SKM-1 (cell line): ENCODE measurements around the gene CACNB2.
"Not testable (repeated sequence)": the region's sequence is repeated elsewhere in the genome, so short reads cannot be mapped to it uniquely, and the experiment has no call there.

Experiments used
- DNase-seq: peaks from one replicate; lab custom pipeline; 2025; ENCODE audit not compliant: unreplicated experiment; lab: John Stamatoyannopoulos, UW

Gene CACNB2

DNA sequence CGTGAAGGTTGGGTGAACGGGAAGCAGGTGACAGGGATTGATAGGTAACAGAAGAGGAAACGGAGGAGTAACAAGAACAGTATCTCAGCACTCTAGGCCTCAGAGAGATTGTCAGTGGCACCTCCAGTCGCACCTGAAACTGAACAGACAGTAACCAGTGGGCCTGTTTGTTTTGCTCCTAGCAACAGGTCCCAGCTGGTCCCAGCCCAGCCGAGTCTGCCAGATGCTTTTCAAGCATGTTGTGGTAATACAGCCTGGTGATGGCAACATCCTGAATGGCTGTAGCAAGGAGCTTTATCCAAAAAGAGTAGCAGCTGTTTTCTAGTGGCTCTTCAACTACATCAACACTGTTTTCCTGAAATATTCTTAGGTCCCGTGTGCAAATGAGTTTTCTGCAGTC lies 4.7 kb downstream of the CACNB2 start:
- no peak for DNase-seq

DNA sequence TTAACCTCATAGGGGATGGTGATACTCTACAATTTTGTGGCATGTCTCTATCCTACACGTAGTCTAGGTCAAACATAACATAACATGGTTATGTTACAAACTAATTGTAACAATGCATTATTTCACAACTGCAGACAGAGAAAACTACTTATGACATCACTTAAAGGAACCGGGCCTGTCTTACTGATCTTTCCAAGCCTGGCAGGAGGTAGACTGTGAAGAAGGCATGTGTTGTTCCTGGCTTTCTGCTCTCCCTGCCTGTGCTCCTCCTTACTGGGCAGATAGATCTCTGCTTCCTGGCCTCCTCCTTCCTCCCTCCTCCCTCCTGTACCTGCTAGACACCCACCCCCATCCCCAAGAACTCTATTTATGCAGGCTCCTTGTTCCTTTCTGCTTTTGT lies 5.4 kb downstream of the CACNB2 start:
- no peak for DNase-seq

DNA sequence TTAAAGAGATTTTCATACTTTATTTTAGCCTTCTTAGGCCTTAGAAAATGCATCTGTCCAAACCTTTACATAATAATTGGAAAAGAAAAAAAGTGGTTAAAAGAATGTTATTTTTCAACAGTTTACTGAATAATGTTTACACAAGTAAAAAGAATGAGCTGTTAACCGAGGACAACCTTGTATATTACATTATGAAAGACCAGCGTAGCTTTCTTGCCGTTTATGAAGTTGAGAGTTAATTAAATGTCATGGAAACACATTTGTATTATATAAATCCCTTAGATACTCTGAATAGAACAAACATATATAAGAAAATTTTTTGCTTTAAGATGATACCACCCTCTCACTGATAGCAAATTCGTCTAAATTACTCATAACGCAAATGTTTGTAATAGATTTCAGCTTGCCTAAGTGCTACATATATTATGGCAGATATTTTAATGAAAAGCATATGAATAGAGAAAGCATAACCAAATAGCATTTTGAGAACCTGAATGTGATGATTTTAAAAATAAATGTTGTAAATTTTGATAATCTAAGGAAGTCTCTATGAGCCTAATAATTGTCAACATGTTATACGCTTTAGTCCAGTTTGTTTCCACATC lies 9.1 kb downstream of the CACNB2 start:
- no peak for DNase-seq

DNA sequence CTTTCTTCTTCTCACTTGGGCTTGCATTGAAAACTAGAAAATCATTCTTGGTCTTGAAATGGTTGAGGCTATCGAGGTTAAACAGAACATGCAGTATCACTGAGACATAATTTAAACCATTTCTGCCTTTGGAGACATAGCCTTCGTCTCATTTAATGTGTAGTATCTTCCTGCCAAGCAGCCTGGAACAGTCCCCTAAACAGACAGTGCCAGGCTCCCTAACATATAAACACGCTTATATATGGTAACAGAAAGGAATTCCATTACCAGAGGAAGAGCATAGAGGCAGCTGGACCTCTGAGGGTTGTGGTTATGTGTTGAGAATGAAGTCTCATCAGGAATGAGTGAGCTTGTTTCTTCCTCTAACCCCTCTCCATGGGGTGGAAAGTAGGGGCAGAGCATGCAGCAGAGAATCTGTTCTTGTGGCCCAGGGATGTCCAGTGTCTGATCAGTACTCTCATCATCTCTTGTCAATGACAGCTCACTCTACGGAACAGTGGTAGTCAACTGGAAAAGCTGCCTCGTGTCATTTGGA lies 11.2 kb downstream of the CACNB2 start:
- DNase-seq: no peak

DNA sequence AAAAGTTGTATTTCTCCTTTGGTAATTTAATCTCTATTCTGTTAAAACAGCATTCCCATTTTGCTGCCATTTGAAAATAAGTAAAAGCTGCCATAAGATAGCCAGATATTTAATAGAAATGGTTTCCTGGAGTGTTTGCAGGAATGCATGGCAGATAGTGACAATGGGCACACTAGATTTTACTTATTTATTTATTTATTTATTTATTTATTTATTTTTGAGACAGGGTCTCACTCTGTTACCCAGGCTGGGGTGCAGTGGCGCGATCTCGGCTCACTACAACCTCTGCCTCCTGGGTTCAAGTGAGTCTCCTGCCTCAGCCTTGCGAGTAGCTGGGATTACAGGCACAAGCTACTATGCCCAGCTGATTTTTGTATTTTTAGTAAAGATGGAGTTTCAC lies 13.2 kb downstream of the CACNB2 start:
- DNase-seq: not testable (repeated sequence)

DNA sequence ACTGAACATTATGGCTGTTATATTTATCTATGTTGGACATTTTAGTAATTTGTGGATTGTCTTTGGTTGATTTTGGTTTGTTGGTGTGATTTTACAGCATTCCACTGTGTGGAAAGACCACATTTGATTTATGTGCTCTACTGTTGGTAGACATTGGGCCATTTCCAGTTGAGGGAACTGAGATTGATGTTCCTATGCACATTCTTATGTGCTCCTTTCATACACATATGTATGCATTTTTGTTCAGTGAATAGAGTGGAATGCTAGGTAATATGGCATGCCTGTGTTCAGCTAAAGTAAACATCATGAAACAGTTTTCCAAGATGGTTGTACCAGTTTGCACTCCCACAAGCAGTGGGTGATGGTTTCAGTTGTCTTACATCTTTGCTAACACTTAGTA lies 15.1 kb downstream of the CACNB2 start:
- DNase-seq: no peak

DNA sequence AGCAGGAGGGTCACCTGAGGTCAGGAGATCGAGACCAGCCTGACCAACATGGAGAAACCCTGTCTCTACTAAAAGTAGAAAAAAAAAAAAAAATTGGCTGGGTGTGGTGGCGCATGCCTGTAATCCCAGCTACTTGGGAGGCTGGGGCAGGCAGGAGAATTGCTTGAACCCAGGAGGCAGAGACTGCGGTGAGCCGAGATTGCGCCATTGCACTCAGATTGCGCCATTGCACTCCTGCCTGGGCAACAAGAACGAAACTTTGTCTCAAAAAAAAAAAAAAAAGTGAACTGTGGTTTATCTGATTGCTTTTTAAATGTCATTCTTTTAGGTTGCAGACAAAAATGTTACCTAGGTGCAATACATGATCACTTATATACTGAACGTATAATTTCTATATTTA lies 16.6 kb downstream of the CACNB2 start:
- not testable (repeated sequence) for DNase-seq

DNA sequence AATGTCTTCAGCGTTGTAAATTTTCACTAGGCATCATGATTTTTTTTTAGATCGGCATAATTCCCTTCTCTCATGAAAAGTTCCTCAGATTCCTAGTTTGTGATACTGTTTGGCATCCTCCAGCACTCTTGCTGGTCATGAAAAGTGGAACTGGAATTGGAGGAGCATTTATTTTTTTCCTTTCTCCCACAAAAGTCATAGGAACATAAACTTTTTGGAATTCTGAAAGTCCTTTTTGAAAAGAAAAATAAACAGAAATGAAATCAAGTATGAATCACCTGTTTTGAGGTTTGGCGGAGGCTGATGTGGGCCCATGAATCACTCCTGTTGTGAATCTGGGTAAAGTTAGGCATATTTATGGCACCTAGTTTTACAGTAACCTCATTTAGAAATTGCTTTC lies 17.7 kb downstream of the CACNB2 start:
- DNase-seq: no peak

DNA sequence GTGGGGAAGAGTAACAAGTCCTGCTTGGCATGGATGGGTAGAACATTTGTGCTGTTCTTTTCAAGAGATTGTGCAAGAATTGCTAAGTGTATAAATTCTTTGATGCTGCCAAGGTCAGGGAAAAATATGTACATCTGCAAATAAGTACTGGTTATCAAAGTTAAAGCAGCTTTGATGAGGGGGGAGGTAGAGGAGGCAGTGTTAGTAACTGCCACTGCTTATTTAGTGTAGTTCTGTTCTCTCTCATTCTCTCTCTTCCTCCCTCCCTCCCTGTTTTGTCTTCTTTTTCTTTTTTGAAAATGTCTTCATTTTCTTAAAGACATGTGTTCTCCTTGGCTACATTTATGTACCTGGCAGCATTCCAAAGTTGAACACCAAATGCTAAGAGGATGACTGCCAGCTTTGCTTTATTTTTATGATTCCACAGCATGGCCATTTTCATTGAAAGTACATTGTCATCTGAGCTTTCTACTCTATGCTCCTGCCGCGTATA lies 18.6 kb downstream of the CACNB2 start:
- no peak for DNase-seq

DNA sequence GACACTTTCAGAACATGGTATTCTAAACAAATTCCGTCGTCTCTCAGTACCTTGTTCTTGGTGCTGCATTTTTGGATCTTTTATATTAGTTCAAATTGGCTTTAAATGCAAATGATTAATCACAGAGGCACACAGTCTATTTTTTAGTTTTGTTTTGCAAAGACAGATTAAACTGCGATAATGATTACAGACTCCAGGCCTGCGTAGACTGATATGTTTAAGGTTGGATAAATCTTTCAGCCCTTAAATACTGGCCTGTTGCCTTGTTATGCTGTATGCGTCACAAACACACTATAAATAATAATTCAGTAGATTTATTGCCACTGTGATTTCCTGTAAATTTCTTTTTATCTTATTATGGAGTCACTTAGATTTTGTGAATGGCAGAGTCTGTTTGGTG lies 19.3 kb downstream of the CACNB2 start:
- DNase-seq: no peak

DNA sequence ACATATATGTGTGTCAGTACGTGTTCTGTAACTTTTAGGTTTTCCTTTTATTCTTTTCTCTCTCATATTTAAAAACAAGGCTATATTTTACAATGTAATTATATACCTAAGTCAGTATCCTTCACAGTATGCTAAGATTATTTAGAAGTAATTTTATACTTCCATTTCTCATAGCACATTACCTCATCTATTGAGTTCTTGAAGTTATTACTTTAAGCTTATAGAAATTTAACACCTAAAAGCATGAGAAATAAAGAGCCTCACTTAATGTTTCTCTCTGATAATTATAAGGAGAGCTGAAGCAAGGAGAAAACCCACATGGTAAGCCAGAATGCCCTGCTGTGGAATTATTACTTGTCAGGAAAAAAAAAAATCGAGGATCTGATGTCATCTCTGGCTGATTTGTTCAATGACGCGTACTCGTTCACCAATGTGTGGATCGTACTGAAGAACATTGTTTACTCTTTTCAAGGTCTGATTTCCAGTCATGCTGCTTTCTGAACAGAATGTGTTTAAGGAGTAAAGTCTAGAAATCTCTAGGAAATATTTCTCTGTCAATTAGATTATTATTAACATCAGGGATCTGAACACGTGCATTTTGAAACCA lies 21.9 kb downstream of the CACNB2 start:
- no peak for DNase-seq

DNA sequence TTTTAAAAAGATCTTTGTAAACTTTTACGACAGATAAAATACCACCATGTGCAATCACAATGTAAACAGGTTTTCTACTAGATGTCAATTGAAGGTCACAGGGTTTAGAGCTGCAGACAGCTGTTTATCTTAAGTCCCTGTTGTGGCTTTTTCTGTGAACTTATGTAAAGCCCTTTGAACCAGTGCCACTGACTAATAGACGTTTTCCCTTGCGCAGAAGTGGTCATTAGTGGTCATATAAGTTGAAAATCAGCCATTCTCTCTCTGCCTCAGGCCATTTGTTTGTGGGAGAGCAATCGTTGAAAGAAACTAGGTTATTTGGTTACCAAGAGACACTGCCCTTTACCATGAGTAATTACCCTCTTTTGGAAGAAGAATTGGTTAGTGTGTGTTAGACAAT lies 23.9 kb downstream of the CACNB2 start:
- no peak for DNase-seq

DNA sequence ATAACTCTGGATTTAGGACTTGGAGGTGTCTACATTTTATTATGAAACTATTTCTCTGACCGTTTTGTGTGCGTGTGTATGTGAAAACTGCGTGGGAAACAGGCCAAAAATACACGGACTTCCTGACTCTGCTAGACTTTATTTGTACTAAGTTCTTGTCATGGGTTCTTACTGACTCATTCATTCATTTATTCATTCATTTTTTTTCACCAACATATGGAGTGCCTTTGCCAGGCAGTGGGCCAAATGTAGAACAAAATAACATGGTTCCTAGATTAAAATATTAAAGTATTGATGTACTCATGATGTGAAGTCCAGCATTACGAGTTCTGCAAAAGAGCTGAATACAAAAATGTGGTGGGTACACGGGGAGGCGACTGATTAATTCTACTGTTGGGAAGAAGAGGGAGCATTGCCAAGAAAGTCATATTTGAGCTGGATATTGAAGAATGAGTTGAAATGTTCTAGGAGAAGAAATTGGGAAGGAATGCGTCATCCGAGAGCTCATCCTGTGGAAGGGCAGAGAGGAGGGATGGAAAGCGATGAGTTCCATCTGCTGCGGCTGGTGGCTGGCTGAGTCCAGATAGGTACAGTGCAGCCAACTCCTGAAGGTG lies 24.6 kb downstream of the CACNB2 start:
- DNase-seq: no peak

DNA sequence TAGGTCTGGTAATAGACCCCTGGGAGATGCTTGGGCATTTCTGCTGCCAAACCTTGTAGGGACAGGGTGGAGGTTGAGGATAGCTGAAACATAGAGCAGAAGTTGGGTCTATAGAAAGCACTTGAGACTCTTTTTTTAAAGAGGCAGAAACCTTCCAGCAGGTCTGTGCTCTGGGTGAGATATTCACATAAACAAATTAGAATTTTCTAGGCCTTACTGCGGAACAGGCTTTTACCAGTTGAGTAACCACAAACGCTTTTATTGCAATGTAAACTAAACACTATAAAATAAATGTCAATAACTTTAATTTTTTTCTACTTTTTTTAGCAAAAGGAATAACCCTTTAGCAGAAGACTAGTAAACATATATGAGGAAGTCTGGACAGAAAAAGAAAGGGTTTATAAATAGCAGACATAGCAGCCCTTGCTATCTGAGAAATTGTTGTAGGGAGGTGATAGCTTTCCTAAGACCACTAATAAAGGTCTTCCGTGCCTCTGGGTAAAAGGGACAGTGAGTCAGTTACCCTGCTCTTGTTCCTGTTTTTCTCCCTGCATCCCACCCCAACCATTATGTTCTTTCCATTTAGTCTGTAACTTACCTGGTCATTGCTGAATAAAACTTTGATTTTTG lies 38.7 kb downstream of the CACNB2 start:
- no peak for DNase-seq

DNA sequence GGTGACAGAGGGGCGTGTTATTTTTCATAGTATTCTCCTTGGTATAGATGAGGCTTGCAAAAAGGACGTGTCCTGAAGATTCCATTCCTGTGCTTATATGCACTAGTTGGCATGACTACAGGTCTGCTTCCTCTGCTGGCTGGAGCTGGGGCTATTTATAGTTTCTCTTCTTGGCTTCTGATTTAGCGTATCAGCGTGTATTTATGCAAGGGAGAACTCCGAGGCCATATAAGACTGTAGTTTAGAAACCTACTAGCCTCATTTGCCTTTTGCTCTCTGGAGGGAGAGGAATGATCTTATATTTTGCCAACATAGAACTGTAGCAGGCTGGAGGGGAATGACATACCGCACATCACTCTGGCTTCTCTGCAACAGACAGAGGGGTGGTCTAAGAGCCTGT lies 39.7 kb downstream of the CACNB2 start:
- DNase-seq: no peak

DNA sequence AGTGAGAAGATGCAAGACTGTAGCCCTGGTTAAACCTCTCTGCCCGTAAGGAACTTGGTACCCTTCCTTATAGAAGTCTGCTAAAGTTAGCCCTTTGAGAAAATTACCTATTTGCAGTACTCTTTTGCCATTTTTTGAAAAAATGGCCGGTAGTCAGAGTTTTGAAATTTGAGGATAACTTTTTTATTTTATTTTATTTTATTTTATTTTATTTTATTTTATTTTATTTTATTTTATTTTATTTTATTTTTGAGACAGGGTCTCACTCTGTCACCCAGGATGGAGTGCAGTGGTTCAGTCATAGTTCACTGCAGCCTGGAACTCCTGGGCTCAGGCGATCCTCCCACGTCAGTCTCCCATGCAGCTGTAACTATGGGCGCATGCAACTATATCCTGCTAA lies 41.2 kb downstream of the CACNB2 start:
- DNase-seq: not testable (repeated sequence)

DNA sequence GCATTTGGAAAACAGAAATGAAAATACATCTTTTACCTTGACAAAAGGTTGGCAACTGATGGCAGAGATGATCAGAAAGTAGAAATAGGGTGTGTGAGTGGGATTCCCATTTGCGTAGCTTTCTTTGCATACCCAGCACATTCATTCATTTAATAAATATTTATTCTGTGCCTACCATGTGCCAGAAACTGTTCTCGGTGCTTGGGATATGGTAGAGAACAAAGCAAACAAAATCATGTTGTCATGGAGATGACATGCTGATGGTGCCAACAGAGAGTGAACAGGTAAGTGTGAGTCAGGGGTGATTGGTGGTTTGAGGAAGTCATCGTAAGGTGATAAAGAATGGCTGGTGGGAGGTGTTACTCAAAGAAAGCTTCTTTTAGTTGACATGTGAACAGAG lies 45.4 kb downstream of the CACNB2 start:
- no peak for DNase-seq

DNA sequence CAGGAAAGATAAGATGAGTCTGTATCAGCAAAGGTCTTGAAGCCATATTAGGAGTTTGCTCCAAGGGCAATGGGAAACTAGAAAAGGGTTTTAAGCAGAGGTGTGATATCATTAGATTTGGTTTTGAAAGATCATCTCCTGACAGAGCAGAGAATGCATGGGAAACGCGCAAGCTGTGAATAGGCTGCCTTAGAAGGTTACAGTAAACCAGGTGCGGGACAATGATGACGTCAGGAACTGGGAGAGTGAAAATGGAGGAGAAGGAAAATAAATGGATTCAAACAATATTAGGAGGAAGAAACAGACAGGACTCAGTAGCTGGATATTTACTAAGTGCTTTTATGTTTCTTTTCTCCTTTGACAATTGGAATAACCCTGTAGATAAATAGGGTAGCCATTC lies 50.6 kb downstream of the CACNB2 start:
- DNase-seq: no peak

DNA sequence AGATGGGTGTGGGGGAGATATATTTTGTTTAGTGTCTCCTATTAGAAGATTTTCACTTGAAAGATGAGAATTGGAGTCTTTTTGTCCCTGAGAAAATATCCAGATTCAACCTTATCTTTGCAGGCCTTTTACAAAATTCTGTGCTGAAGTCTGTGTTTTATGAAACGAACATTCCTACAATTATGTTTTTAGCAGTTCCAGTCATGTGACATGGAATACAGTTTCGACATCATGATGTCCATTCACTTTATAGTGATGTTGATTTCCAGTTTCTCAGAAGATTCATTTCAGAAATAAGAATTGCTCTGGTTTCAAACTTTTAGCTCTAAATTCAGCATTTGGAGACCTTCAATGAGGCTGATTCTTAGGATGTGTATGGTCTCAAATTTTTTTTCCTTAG lies 54.4 kb downstream of the CACNB2 start:
- no peak for DNase-seq

DNA sequence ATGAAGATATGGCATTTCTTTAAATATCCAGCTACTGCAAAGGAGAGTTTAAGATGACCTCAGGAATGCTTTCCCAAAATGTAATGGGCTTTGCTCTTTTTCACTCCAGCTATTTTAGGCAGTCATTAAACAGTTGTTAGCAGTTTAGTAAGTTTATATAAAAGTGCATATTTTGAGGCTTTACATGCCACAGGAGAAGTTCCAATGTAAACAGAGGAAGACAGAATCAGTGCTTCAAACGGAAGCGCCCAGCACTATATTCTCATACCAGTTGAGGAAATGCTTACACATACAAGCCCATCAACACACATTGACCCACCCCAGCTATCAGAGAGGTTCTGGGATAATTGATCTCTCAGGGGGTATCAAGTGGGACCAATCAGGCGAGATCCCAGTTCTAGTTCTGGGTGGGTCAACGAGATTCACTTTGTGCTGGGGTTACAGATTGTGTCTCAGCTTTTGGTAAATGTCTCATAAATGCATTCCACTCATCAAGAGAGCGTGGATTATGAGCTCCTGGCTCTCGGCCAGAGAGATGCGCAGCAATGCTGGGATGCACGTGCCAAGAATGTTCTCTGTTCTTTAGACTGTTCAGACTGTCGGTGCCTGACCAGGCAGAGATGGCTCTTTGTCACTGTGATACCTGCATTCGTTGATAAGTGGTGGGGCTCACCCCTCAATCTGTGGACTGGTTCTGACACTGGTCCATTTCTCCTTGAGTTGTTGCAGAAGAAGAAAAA lies 55.0 kb downstream of the CACNB2 start:
- no peak for DNase-seq

DNA sequence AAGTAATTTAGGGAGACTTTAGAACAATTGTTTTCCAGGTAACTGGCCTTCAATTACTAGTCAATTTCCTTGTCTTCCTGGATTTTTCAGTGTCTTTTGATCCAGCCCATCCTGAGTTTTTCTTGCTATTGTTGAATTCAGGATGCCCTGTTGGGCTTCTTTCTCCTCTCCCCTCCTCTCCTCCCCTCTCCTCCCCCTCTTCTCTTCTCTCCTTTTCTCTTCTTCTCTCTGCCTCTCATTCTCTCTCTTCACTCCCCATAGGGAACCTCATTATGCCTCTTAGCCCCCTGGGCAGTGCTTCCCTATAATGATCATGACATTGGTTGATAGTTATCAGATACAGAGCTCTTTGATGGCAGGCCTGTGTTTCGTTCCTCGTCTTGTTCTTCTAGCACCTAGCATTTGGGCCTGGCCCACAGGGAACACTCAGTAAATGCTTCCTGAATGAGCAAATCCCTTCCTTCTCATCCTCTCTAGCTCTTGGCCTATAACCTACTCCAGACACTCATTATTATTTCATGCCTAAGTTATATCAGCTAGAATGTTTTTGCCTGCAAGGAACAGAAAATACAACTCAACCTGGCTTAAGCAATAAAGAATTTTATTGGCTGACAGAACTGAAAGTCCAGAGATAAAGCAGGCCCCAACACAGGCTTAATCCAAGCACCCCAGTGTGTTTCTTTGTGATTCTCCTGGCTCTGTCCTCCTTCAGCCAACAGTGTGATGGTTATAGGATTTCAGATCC lies 56.8 kb downstream of the CACNB2 start:
- DNase-seq: no peak
